Thyroid gland (tissue), 4 donors: ENCODE measurements around the gene ZDHHC22. TPM values are rescaled to one million over a fixed set of nuclear protein-coding genes. Genes with fewer than 3 reads are reported as not detected.

Source experiments
- DNase-seq, 2 donors: peaks; one replicate each; pipeline ENCODE4 v3.0.0-alpha.2; 2019
- H3K27ac ChIP-seq, 3 donors: fragments of 200-600 bp; sonication (generic); 1 replicate in 2 of 3; 2 replicates in 1 of 3; pipeline ENCODE4 v1.5.1; 2016 to 2019; ENCODE audit warnings: mild to moderate bottlenecking in 1 of 3, moderate library complexity in 1 of 3
- H3K27me3 ChIP-seq: fragments of 200-600 bp; sonication (generic); one replicate; pipeline ENCODE4 v1.5.1; 2019
- H3K36me3 ChIP-seq, 2 donors: fragments of 200-600 bp; sonication (generic); one replicate each; pipeline ENCODE4 v1.5.1; 2016 to 2019
- H3K4me1 ChIP-seq, 2 donors: fragments of 200-600 bp; sonication (generic); one replicate each; pipeline ENCODE4 v1.5.1; 2017 to 2019
- H3K4me3 ChIP-seq, 3 donors: fragments of 200-600 bp; sonication (generic); replicated peaks in 1 of 3; 1 replicate in 2 of 3; 2 replicates in 1 of 3; pipeline ENCODE4 v1.5.1; 2016; ENCODE audit warnings: mild to moderate bottlenecking in 1 of 3
- H3K9me3 ChIP-seq: fragments of 200-600 bp; sonication (generic); one replicate; pipeline ENCODE4 v1.5.1; 2017
- CTCF ChIP-seq, 6 experiments: fragments of 200-600 bp in 3 of 6; fragments of 450-650 bp in 3 of 6; sonication (generic) in 3 of 6; IDR thresholded peaks; one replicate each; pipeline ENCODE4 v1.5.1; 2016 to 2019; ENCODE audit warnings: antibody characterized with exemption in 6 of 6, mild to moderate bottlenecking in 2 of 6, inconsistent platforms in 1 of 6, moderate library complexity in 1 of 6
- POLR2A ChIP-seq, 2 donors: fragments of 450-650 bp; IDR thresholded peaks; one replicate each; pipeline ENCODE4 v1.6.1; 2017; ENCODE audit warnings: antibody characterized with exemption in 2 of 2, mild to moderate bottlenecking in 2 of 2, moderate library complexity in 1 of 2
- WGBS, 2 donors: methylation state at CpG; one replicate each; pipeline ENCODE4 v1.1.5; 2017; 5-methylcytosine and 5-hydroxymethylcytosine counted together
- intact Hi-C: fragments of 100-400 bp; cut with DNase I; formaldehyde crosslinking; loops from one replicate; pipeline ENCODE4 v1.15.1; 2023
- total RNA-seq, 4 donors: library from RNA; depleted of rRNA; stranded (reverse); fragments of >200 nt; gene quantifications; one replicate each; pipeline ENCODE4 v1.2.3, GENCODE V29; 2016

The ZDHHC22 gene
- total RNA-seq, 4 donors from 2014 or later, result not detected

DNA sequence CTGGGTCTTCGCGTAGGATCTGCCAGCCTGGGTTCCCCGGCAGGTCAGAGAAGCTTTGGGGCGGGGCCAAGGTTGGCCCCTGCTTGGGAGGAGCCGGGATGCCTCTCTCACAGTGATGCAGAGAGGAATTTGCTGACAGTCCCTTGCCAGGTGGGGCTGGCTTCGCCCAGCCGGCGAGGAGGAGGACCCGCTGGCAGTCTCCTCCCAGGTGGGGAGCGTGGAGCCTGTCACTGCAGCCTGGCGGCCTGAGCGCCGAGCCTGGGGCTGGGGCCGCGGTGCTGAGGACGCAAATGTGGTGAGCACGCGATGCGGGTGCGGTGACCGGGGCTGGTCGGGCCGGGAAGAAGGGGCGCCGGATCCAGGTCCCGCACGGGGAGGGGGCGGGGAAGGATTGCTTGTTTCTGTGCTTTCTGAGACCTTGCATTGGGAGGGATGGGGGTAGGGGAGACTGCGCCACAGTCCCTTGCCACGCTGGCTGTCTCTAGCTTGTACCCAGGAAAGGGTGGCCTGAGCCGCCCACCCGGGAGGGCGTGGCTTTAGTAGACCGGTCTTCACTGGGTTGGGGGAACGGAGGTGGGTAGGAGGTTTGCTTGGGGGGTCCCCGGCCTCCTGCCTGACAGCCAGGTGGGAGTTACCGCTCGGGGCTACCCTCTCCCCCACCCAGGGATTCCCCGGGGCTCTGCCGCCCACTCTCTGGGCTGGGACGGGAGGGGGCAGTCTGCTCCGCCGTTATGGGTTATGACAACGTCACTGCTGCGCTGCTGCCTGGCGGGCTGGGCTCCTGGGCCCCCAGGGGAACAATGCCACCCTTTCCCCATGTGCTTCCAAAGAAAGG is 40.2 kb upstream of the ZDHHC22 start, which contains the start of gene TMEM63C:
TMEM63C (plus strand) TSS at position 196 of the 835 bp plus-strand sequence. CDS start 37,016 bp downstream, outside the sequence.
- intact Hi-C loops, result no loop called here
- Histone ChIP-seq H3K4me1 (peaks cover under 1 to 19% of the 10 kb centered on the region in 2 donors), H3K4me3 (peak within 1 kb of the TSS in 2 of 3 donors; percentile 42), H3K27me3 (no peaks in the 10 kb centered on the region), H3K36me3 (no peaks in the 10 kb centered on the region), H3K9me3 (no peaks in the 10 kb centered on the region), H3K27ac (no peak within 1 kb of the TSS)
- TF ChIP-seq POLR2A (IDR thresholded peaks at IDR 0.05) (peak in 1 of 2 donors; percentile 10), CTCF (IDR thresholded peaks at IDR 0.05) (no peak)
- DNase-seq, result peak; percentile 71 to 83
- WGBS, 2 donors, result 0 to 1% methylated on average over 10 to 27 of the region's 46 CpGs

GRCh38 chr14:77180726-77181602 is 39.4 kb upstream of the ZDHHC22 start:
- DNase-seq, result no peak
- intact Hi-C loops, result no loop called here
- H3K36me3 ChIP-seq, result no peaks in the 10 kb centered on the region
- H3K9me3 ChIP-seq, result no peaks in the 10 kb centered on the region
- H3K4me1 ChIP-seq, result peaks cover 0 to 13% of the 10 kb centered on the region in 2 donors
- no peaks in the 10 kb centered on the region for H3K27me3 ChIP-seq
- WGBS, 2 donors, result 33 to 34% methylated on average over 10 to 11 of the region's 12 CpGs
- H3K4me3 ChIP-seq, result peak overlapping the region in 1 of 3 donors; percentile 42
- H3K27ac ChIP-seq, result no peak overlapping the region
- no peak for TF ChIP-seq CTCF (IDR thresholded peaks at IDR 0.05)
- no peak for TF ChIP-seq POLR2A (IDR thresholded peaks at IDR 0.05)

DNA sequence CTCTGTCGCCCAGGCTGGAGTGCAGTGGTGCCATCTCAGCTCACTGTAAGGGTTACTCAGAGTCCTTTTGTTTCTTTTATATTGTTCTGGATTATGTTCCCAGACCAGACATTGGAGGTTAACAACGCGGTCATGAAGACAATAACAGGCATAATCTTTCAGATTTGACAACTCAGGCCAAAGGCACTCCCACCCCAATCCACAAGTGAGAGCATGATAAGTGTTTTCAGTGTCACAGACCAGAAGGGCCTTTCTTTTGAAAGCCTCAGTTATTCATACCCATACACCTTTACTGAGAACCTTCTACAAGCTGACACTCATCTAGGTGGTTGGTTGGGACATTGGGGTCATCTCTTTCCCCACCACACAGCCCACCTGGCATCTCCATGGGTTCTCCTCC is 37.1 kb upstream of the ZDHHC22 start:
- Histone ChIP-seq H3K27ac (no peak overlapping the region), H3K4me1 (peaks cover 0 to 13% of the 10 kb centered on the region in 2 donors), H3K4me3 (no peak overlapping the region), H3K9me3 (no peaks in the 10 kb centered on the region), H3K27me3 (no peaks in the 10 kb centered on the region), H3K36me3 (no peaks in the 10 kb centered on the region)
- intact Hi-C loops, result no loop called here
- TF ChIP-seq CTCF (IDR thresholded peaks at IDR 0.05) (no peak), POLR2A (IDR thresholded peaks at IDR 0.05) (no peak)
- WGBS, 2 donors, result 47 to 55% methylated on average over 3 of the region's 3 CpGs
- no peak for DNase-seq

DNA sequence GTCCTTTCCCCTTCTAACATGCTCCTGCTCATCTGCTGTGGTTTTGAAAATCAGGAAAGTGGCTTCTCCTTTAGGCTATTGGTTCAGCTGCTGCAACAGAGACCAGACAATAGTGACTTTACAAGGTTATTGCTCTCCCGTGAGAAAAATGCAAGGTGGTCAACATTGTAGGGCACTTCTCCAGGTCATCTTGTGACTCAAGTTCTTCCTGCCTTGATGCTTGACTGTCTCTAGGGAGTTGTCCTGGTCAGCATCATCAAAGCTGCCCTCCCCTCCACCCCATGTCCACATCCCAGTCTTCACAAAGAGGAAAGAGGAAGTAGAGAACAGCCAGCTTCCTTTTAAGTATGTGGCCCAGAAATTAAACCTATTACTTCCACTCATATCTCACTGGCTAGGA is 36.1 kb upstream of the ZDHHC22 start:
- no peak for TF ChIP-seq CTCF (IDR thresholded peaks at IDR 0.05)
- intact Hi-C loops, result no loop called here
- Histone ChIP-seq H3K4me1 (peaks cover 0 to 13% of the 10 kb centered on the region in 2 donors), H3K9me3 (no peaks in the 10 kb centered on the region), H3K27ac (no peak overlapping the region), H3K36me3 (no peaks in the 10 kb centered on the region), H3K27me3 (no peaks in the 10 kb centered on the region), H3K4me3 (no peak overlapping the region)
- no peak for DNase-seq
- WGBS, 2 donors, result 13 to 15% methylated on average over 1 of the region's 1 CpG
